ENCODE results near the gene KRT31.
"Not testable (repeated sequence)": the region's sequence is repeated elsewhere in the genome, so short reads cannot be mapped to it uniquely, and the experiment has no call there.

The KRT31 gene

DNA sequence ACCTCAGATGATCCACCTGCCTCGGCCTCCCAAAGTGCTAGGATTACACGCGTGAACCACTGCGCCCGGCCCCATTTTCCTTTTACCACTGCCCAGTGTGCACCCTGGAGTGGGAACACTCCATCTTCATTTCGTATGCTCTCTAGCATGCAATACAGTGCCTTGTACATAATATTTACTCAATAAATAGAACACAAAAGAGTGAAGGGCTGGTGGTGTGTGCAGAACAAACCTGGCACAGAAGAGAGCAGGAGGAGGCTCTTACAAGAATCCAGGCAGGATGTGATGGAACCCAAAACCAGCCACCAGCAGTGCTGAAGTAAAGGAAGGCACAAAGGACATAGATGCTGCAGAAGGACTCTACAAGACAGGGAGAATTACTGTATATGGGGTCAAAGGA, 19.7 kb upstream of the KRT31 start:
- no peak for DNase-seq

- no peak for DNase-seq
These were observed 19.1 kb upstream of the KRT31 start for GRCh38 chr17:41416479-41416878.

DNA sequence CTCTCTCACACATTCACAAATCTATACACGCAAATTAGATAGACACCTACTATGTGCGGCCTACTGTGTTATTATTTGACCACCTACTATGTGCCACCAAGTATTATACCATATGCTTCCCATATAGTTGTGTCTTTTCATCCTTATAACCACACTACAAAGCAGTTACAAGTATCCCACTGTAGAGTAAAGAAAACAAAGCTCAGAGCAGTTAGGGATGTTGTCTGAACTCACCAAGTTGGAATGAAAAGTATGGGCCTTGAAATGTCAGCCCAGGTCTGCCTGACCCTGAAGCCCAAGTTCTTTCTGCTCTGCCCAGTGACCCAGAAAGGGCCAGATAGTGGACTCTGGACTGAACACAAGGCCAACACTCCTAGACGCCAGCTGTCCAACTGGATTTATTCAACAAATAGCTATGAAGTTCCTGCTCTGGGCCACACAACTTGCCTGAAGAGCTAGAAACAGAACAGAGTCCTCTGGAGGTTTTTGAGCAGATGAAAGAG, 18.5 kb upstream of the KRT31 start:
- no peak for DNase-seq

DNA sequence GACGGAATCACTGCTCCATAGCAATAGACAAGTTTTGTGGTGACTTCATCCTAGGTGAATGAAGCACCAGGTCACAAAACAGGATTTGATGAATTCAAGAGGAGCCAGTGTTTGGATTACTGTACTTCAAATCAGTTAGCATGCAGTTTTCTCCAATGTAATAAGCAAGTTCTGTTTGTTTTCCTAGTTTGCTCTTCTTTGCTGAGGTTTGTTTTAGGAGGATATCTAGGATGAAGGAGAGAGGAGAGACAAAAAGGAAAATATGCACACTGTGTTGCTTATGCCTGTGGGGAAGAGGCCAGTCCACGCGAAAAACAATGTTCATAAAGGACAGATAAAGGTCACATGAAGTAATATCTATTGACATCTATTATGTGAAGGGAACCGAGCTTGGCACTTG, 18.0 kb upstream of the KRT31 start:
- no peak for DNase-seq

- DNase-seq: no peak
These were observed 16.6 kb upstream of the KRT31 start for GRCh38 chr17:41413982-41414381.

DNA sequence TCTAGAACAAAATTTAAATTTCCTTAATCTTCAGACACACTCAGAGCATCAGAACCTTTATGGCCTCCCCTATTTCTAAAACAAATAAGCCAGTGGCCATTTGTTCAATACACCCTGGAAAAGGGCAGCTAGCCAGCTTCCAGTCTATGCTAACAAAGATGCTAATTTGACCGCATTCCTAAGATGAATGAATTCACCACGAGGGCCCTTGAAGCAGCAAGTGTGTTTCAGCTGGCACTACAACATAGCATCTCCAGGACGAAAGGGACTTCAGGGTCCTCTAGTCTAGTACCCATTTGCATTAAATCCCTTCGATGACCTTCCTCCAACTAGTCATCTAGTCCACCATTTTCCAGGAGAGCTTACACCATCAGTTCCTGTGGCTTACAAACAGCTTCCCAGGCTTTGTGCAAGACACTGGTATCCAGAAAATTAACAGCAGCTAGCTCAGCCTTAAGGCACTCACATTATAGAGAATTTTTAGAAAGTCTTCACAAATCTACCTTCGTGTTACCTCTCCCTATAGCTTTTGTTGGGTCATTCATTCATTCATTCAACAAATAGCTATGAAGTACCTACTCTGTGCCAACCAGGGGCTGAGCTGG, 16.0 kb upstream of the KRT31 start:
- no peak for DNase-seq

DNA sequence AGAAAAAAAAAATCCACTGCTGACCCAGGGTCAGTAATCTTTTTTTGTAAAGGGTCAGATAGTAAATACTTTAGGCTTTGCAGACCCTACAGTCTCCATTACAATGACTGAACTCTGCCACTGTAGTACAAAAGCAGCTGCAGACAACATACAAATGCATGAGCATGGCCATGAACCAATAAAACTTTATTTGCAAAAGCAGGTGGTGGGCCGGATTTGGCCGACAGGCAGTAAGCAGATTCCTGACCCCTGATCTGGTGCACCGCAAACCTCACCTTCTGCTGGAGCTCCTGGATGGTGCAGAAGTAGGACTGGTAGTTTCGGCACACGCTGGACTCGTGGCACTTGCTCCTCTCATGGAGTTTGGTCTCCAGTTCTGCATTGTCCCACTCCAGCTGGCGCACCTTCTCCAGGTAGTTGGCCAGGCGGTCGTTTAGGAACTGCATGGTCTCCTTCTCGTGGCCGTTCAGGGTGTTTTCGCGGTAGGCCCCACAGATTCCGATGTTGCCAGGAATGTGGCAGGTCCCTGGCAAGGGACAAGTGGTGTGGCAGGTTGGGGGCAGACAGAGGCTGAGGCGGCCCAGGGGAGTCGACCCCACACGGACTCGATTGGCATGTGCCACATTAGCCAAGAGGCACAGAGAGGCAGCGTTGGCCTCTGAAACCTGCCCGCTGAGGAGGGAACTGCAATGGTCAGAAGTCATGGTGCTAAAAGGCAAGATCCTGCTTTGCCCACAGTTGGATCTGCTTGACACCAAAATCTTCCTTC, 13.8 kb upstream of the KRT31 start:
- DNase-seq: no peak

DNA sequence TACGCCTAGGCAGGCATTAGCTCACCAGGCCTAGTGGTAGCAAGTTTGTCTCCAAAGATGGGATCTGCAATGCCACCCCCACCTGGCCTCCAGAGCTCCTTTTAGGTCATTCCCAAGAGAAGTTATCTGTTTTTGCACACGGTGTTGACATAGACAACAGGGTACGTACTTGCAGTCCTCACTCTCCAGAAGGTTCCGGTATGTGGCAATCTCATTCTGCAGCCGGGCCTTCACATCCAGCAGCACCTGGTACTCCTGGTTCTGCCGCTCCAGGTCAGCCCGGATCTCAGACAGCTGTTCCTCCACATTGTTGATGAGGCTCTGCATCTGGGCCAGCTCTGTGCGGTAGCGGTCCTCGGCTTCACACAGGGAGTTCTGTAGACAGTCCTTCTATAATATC, 9.8 kb upstream of the KRT31 start:
- no peak for DNase-seq

DNA sequence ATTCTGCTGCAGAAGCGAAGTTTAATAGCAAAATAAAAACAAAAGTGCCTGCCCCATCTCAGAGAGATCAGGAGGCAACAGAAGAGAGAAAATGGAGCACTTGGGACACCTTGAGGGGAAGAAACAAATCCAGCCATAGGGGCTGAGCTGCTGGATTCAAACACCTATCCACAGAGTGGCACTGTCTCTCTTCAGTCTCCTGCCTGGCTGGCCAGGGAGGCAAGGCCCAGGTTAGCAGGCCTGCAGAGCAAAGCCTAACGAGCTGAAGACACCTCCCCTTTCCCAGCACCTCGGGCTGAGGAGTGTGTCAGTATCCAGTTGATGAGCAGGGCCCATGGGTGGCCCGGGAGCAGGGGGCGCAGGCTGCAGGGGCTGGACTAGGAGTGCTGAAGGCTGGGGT, 8.8 kb upstream of the KRT31 start:
- no peak for DNase-seq

DNA sequence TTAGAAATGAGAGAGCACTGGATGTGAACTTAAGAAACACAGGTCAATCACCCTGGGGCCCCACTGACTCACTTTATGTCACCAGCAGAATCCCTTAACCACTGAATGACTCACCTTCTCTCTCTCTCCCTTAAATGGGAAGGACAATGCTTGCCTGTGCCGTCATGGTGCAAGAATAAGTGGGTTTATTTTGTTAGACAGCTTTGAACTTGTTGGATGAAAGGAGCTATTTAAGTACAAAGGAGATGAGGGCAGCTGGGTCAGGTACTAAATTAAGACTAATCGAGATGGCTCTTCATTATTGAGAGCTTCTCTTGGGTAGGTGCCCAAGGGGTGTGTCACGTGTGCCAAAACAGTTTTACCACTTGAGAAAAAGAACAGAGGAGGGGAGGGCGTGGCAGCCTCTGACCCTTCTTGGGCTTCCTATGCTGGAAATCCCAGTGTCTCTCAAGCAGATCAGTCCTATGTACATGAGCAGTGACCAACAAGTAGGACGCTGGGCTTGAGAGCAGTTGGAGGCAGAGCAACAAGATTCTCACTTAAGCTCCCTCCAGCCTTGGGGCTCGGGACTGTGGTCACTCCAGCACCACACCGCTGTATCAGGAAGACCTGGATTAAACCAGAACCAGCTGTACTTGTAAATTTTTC, 6.7 kb upstream of the KRT31 start:
- DNase-seq: peak; percentile 61

GRCh38 chr17:41403404-41404023, 6.1 kb upstream of the KRT31 start:
- DNase-seq: no peak

GRCh38 chr17:41402161-41402560, 4.8 kb upstream of the KRT31 start:
- no peak for DNase-seq

- DNase-seq: no peak
These were observed 1.1 kb downstream of the KRT31 start for GRCh38 chr17:41396340-41396739.

- DNase-seq: no peak
These were observed 1.8 kb downstream of the KRT31 start for GRCh38 chr17:41395611-41396010.

DNA sequence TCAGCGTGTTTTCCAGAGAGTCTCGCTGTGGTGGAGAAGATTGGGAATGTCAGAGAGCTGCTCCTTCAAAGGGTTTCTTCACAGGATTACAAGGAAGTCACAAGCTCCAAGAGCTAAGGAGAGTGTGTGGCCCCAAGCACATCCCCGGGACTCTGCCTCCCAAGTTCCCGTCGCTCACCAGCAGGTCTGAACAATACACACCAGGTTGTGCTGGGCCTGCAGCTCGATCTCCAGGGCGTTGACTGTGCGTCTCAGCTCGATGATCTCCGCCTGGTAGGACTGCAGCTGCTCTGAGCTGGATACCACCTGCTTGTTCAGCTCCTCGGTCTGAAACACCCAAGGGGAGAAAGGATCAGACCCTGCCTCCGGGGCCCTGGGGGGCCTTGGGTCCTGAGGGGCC, 2.4 kb downstream of the KRT31 start:
- not testable (repeated sequence) for DNase-seq

DNA sequence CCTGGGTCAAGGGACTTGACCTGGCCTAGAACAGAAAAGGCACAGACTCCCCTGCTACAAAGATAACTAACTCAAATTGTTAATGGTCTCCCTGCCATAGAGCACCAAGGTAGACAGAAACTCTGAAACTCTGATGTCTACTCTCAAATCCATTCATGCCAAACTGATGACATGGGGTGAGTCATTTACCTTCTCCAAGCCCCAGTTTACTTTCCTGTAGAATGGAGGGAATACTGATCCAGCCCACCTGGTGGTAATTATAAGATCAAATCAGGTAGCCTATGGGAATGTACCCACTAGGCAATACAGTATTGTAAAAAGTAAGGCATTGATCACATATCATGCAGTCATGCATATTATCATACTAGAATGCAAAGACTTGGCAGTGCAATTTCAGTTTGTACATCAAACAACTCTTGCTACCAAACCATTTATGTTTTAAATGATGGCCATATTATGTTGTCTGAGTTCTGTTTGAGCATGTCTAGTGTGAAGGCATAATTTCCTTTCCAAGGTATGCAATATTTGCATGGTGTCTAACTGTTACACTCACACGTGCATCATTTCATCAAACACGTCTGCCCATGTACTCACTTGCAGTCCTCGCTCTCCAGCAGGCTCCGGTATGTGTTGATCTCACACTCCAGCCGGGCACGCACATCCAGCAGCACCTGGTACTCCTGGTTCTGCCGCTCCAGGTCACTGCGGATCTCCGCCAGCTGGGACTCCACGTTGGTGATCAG, 3.0 kb downstream of the KRT31 start:
- no peak for DNase-seq

DNA sequence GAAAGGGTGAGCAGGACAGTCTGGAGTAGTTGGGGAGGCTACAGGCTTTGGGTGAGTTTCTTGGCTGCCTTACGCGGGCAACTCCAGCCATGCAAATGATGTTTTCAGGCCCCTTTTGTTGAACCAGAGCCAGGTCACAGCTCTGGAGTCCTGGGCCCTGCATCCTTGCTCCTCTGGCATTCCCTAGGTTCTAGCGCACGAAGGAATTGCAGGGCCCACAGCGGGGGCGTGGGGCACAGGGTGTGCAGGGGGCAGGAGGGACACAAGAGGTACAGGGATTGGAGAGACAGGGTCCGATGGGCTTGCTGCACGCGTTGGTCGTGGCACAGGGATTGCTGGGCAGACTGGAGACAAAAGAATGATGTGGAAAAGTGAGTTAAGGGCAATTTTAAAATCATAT, 3.6 kb downstream of the KRT31 start:
- no peak for DNase-seq

GRCh38 chr17:41393294-41393693, 4.1 kb downstream of the KRT31 start:
- DNase-seq: no peak

DNA sequence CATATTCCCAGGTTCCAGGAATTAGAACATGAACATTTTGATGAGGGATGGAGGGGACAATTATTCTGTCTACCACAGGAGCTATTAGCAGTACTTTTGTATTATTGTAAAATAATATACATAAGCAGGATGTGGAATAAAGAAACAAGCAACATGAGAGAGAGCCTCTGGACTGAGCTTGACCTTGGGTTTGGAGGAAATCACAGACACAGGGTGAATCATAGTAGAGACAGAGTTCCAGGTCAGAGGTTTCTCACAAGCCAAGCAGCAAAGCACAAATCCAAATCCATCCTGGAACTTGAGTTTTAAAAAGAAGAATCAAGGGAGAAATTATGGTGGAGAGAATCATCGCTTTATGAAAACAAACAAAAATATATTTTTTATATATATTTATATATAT, 5.1 kb downstream of the KRT31 start:
- DNase-seq: no peak

DNA sequence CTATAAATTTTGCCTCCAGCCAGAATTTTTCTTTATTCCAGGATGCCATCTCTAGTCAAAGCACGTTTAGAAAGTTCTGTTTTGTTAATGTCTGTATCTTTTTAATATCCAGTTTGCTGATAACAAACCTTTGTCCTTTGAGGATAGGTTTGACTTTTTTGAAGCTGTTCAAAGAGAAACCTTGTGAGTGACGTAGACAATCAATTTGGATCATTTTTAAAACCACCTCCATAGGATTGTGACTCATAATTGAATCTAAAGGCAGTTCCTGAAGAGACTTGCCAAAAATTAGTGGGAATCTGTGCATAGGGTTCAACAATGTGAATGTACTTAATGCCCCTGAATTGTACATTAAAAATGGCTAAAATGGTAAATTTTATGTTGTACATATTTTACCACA, 5.9 kb downstream of the KRT31 start:
- no peak for DNase-seq

DNA sequence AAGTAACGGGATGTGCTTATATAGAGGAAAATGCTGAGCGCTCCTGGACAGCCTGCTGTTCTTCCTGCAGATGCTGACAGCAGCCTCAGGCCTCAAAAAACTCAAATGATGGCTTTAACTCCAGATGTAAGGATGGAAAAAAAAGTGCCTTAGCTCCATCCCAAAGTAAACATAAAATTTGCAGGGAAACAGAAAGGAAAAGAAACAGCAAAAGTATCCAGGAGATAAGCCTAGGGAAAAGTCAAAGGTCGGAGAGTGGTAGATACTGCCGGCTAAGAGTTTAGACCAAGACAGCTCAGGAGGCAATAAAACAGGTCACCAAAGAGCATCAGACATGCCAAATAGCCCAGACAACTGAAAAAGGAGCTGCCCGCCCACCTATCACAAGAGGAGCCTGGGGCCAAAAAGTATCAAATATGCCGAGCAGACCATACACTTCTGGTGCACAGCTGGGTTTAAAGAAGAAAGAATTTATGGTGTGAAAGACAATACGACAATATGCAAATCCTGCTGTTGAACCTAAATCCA, 6.9 kb downstream of the KRT31 start:
- DNase-seq: no peak

DNA sequence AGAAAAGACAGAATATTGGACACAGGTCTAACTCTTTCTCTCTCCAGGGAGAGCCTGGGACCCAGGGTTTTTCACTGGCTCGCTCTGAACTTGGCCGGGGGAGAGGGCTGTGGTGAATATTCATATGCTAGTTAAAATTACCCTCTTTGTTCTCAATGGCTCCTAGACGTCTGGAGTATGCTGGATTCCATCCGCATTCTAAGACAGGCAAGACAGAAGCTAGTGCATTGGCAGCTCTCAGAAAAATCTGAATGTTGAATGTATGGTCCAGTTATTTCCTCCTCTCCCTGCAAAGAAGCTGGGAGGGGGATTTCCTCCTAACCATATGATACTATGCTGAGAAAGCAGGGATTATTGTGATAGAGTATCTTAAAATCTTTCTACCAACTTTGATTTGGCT, 9.7 kb downstream of the KRT31 start:
- DNase-seq: no peak

GRCh38 chr17:41386227-41386626, 11.2 kb downstream of the KRT31 start:
- DNase-seq: no peak
